Epithelial cell of esophagus (primary cell): ENCODE data around the gene STRA8.

Experiments used
- DNase-seq: peaks from one replicate; pipeline ENCODE4 v3.0.0; 2010; ENCODE audit warnings: low read depth
- H3K4me3 ChIP-seq: 2 replicates; pipeline ENCODE4 v1.5.1; 2011; ENCODE audit warnings: mild to moderate bottlenecking, low read length, control low read depth
- CTCF ChIP-seq: IDR thresholded peaks from 2 replicates; pipeline ENCODE4 v1.5.1; 2011; ENCODE audit warnings: low read depth, mild to moderate bottlenecking, low read length, control low read depth, inconsistent platforms; ENCODE audit not compliant: insufficient read depth; ENCODE audit errors: missing control alignments

STRA8 gene

GRCh38 chr7:135238112-135238744 is 4.6 kb downstream of the STRA8 start:
- peak; percentile 44 for TF ChIP-seq CTCF
- DNase-seq, result peak; percentile 10
- H3K4me3 ChIP-seq, result no peak overlapping the region

GRCh38 chr7:135239263-135239662 is 5.6 kb downstream of the STRA8 start:
- no peak for DNase-seq
- no peak for TF ChIP-seq CTCF
- no peak overlapping the region for H3K4me3 ChIP-seq

- H3K4me3 ChIP-seq, result no peak overlapping the region
- no peak for TF ChIP-seq CTCF
- no peak for DNase-seq
These were observed 6.8 kb downstream of the STRA8 start for GRCh38 chr7:135240441-135240840.

DNA sequence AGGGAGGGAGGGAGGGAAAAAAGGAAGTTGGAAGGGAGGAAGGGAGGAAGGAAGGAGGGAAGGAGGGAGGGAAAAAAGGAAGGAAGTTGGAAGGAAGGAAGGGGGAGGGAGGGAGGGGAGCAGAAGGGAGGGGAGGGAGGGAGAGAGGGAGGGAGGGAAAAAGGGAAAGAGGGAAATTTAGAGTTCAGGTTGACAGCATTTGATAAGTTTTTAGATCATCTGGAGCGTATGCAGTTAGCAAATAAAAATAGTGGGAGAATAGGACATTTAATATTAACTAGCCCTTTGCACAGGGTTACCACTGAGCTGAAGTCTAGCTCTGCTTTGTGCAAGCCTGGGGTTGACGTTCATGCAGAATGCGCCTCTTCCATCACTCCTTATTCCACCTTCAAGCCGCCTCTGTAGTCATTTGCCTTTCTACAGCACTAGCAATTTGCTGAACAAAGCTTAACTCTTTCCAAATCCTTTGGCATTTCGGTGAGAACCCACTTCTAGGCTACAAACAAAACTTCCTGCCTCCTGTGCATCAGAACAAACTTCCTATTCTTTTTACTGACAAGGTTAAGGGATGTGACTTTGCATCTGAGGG is 8.6 kb downstream of the STRA8 start:
- DNase-seq, result no peak
- no peak for TF ChIP-seq CTCF
- no peak overlapping the region for H3K4me3 ChIP-seq

GRCh38 chr7:135245226-135246190 is 11.9 kb downstream of the STRA8 start:
- no peak for TF ChIP-seq CTCF
- H3K4me3 ChIP-seq, result no peak overlapping the region
- DNase-seq, result no peak

GRCh38 chr7:135246191-135246825 is 12.7 kb downstream of the STRA8 start:
- no peak for TF ChIP-seq CTCF
- no peak for DNase-seq
- no peak overlapping the region for H3K4me3 ChIP-seq
